GM12873 (cell line): ENCODE measurements around the gene SFPQ.

Experiments
- CTCF ChIP-seq: IDR thresholded peaks from 2 replicates; pipeline ENCODE4 v1.5.1; 2012; ENCODE audit warnings: low read depth, mild to moderate bottlenecking, moderate library complexity, low read length, control low read depth; ENCODE audit not compliant: insufficient read depth; ENCODE audit errors: missing control alignments

SFPQ gene

DNA sequence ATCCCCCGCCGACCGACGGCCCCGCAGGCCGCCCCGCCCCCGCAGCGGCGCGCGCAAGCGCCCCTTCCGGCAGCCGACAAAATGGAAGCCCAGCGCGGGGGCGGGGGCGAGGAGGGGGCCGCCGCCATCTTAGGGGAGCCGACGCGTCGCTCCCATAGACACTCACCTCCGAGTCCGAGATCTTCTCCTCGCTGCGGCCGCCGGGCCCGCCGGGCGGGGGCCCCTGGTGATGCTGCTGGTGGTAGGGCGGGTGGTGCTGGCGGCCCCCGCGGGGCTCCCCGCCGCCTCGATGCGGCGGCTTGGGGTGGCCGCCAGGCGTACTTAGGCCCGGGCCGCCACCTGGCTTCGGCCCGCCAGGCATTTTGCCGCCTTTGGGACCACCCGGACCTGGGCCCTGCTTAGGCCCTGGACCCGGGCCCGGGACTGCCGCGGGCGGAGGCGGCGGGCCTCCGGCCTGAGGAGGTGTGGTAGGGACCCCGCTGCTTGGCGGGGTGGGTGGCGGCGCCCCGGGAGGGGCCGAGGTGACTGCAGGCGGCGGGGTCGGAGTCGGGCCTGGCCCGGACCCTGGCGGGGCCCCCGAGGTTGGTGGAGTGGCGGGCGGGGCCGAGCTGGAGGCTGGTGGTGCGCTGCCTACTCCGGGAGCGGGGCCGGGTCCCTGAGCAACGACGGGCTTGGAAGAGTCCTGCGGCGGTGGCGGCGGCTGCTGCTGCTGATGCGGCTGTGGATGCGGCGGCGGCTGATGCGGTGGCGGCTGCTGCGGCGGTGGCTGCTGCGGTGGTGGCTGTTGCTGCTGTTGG, 691 bp downstream of the SFPQ start:
- no peak for TF ChIP-seq CTCF

- no peak for TF ChIP-seq CTCF
These were observed 1.4 kb downstream of the SFPQ start for GRCh38 chr1:35191429-35192055.

DNA sequence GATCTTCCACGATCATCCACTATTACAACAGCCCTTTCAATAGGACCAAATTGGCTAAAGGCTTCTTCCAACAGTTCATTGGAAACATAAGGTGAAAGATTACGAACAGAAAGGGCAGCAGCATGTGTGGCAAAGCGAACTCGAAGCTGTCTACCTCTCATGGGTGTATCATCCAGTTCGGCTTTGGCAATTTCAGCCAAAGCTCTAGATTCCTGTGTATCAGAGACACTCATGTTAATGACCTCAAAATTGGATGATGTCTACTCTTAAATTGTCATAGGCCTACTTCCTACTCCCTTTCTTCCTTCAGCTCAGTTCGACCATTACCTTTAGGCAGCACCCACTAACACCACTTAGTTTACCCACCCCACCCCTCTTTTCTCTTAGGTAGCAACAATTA, 2.2 kb downstream of the SFPQ start:
- TF ChIP-seq CTCF: no peak

- no peak for TF ChIP-seq CTCF
These were observed 4.2 kb downstream of the SFPQ start for GRCh38 chr1:35188578-35189392.

DNA sequence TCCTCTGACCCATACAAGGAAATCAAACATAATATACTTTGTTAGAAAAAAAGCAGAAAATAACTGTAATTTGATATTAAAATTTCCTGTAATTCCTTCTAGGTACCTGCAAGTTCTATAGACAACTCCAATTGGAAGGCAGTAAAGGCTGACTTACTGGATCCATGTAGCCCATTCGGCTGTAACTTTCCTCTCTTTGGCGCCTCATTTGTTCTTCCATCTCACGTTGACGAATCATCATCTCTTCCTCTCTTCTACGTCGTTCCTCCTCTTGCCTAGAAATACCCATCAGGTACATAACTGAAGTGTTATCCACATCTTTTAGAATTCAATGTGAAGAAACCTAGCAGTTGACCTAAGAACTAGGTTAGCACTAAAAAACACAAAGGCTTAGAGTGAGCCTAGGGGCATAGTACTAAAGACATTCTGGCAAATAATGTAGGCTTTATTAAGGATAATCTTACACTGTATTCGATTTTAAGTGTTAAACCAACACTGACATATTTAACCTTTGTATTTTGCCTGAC, 5.1 kb downstream of the SFPQ start:
- TF ChIP-seq CTCF: no peak

GRCh38 chr1:35186239-35186638, 6.7 kb downstream of the SFPQ start:
- no peak for TF ChIP-seq CTCF

GRCh38 chr1:35185200-35185599, 7.7 kb downstream of the SFPQ start:
- TF ChIP-seq CTCF: no peak
